GM21786 (cell line): ENCODE measurements around the gene RIPPLY3.
"Not testable (repeated sequence)": the region's sequence is repeated elsewhere in the genome, so short reads cannot be mapped to it uniquely, and the experiment has no call there.

Source experiments
- ATAC-seq: cut with Tn5 transposase; IDR thresholded peaks from one replicate; pipeline ENCODE4 v1.9.1; 2021; ENCODE audit not compliant: unreplicated experiment

The RIPPLY3 gene

DNA sequence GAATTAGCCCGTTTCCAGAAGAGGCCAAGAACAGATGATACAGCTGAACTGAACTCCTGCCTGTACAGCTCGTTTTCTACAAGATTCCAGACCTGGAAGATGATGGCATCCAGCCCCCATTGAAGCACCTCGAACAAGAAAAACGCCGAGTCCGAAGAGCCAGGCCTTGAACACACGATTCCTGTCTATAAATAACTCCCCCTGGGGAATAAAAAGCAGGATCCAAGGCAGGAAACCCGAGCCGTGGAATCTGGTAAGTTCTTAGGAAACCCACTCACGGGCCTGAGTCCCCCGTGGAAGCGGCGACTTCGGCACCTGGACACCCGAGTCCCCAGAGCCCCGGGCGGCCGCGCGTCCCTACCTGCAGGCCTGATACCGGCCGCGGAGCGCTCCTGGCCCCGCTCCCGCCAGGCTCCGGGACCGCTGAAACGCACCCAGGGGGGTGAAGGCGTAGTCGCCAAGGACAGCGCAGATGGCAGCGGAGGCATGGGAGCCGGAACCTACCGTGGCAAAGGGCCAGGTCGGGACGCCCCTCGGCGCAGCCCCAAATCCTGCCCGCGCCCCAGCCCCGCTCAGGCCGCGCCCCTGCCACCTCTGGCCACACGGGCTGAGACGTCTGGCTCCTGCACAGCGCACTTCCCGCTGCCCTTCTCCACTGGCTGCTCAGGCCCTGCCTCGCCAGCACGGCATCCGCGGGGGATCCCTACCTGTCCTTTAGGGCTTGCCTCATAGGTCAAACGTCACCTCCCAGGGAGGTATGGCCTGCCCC lies 26.0 kb upstream of the RIPPLY3 start:
- peak; percentile 39 for ATAC-seq

- ATAC-seq: no peak
These were observed 25.5 kb upstream of the RIPPLY3 start for GRCh38 chr21:36981049-36981391.

- ATAC-seq: no peak
These were observed 24.4 kb upstream of the RIPPLY3 start for GRCh38 chr21:36981977-36982700.

DNA sequence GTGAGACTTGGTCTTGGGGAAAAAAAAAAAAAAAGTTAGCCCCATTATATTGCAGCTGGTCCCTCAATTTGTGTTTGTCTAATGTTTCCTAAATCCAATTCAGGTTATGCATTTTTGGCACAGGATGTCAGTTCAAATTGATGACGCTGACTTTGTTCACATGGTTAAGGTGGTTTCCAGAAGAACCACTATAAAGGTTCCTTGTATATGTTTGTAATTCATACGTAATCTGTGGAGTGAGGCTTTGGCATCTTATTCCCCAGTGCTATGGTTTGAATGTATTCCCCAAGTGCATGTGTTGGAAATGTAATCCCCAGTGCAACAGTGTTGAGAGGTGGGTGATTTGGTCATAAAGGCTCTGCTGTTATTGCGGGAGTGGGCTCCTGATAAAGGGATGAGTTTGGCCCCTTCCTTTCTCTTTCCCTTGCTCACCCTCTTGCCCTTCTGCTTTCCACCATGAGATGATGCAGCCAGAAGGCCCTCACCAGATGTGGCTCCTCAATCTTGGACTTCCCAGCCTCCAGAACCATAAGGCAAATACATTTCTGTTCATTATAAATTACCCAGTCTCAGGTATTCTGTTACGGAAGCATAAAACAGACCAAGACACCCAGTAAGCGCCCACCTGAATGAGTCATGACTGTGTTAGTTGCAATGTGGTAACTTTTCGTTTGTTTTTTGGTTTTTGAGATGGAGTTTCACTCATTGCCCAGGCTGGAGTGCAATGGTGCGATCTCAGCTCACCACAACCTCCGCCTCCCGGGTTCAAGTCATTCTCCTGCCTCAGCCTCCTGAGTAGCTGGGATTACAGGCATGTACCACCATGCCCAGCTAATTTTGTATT lies 20.5 kb upstream of the RIPPLY3 start:
- ATAC-seq: no peak

GRCh38 chr21:36987845-36988244 lies 18.7 kb upstream of the RIPPLY3 start:
- ATAC-seq: no peak

DNA sequence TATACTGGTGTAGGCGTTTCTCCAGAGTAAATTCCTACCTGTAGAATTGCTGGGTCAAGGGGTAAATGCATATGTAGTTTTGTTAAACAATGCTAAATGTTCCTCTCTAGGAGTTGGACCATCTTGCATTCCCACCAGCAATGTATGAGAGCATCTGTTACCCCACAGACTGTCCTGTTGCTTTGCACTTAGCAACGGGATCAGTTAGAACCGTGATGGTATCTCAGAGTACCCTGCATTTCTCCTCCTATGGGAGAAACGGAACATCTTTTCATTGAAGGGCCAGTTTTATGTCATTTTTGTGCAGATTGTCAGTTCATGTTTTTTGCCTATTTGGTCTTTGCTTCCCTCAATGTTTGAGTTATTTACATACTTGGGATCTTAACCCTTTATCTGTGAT lies 18.0 kb upstream of the RIPPLY3 start:
- no peak for ATAC-seq

- ATAC-seq: not testable (repeated sequence)
These were observed 17.3 kb upstream of the RIPPLY3 start for GRCh38 chr21:36989199-36989698.

DNA sequence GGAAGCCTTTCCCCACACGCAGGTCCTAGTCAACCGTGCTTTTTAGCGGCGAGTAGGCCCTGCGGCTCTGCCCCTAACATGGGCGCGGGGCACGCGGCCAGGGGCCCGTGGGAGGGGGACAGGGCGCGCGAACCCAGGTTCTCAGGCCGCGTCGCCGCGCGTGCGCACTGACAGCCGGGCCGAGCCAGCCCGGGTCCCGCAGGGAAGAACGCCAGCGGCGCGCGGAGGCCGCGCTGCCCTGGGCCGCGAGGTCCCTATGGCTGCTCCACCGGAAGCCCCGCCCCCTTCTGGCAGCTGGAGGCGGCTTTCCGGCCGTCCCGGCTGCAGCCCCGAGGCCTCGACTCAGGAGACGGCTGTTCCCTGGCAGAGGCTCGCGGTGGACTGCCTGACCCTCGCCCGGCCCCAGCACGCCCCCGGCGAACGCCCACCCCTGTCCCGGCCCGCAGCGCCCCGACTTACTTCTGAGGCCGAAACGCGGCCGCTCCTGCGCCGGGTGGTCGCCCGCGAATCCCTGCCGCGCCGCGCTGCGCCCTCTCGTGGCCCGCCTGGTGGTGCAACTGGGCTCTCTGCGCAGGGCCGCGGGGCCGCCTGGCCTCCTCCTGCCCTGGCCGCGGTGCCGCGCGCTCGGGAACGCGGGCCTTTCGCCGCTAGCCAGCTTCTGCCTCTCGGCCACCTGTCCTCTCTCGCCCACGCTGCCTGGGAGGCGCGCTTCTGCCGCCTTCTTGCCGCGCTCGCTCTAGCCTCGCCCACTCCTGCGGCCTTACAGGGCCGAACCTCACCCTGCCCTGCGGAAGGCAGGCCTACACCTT lies 16.6 kb upstream of the RIPPLY3 start:
- ATAC-seq: peak; percentile 89

DNA sequence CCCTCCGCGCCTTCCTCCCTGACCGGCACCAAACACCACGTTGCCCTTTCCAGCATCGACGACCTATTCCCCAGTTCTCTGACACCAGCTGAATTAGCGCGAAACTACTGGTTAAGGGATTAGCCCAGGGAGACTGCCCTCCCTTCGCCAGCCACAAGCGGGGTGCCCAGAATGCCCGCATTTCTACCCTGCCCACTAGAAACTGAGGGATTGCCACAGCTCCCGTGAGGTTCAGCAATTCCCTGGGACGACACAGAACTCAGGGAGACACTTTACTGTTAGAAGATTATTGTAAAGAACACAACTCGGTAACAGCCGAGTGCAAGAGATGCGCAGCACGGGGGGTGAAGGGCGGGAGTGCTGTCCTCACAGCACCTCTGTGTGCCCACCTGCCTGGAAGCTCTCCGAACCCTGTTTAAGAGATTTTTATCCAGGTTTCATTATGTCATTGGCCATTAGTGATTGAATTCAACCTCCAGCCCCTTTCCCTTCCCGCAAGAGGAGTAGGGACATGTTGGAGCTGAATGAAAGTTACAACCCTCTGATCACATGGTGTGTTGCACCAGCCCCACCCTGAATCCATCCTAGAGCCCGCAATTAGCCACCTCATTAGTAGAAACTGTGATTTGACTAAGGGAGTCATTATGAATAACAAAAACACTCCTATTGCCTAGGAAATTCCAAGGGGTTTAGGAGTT lies 15.8 kb upstream of the RIPPLY3 start:
- no peak for ATAC-seq

GRCh38 chr21:36992671-36993070 lies 13.8 kb upstream of the RIPPLY3 start:
- ATAC-seq: no peak

DNA sequence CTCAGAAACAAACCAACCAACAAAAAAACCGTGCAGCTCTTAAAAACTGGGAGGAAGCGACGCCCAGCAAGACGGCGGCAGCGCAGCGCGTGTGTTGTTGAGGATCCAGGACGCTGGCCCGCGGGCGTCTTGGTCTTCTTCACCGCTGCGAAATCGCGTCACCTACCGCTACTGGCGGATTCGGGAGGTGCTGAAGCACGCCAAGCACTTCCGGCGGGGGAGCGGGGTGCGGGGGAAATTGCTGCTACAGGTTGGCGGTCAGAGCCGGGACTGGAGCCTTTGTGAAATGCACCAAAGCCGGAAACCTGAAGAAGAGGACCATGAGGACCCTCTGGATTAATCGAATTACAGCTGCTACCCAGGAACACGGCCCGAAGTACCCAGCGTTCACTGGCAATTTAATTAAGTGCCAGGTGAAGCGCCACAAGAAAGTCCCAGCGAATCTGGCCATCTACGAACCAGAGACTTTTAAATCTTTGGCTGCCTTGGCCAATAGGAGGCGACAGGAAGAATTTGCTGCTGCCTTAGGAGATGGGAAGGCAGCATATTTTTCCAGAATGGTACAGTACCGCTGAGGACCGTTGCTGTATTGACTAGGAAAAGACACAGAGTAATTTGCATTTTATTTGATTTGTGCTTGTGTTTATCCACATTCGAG lies 11.9 kb upstream of the RIPPLY3 start:
- no peak for ATAC-seq

DNA sequence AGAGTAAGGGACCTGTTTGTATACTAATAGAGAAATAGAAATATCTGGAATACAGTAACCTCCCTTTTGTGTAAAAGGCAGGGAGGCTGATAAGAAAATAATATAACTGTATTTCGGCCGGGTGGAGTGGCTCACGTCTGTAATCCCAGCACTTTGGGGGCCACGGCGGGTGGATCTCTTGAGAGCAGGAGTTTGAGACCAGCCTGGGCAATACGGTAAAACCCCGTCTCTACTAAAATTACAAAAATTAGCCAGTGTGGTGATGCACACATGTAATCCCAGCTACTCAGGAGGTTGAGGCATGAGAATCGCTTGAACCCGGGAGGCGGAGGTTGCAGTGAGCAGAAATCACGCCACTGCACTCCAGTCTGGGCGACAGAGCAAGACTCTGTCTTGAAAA lies 11.2 kb upstream of the RIPPLY3 start:
- ATAC-seq: not testable (repeated sequence)

GRCh38 chr21:36999131-36999898 lies 7.2 kb upstream of the RIPPLY3 start:
- no peak for ATAC-seq

DNA sequence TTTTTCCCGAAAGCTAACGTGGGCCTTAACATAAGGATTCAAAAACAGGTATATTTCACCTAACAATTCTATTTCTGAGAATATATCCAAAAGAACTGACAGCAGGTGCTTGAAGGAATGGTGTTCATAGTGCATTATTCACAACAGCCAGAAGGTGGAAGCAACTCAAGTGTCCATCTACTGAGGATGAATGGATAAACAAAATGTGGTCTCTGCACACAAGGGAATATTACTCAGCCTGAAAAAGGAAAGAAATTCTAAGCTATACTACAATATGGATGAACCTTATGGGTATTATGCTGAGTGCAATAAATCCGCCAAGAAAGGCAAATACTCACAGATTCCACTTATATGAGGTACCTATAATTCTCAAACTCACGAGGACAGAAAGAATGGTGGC lies 6.1 kb upstream of the RIPPLY3 start:
- no peak for ATAC-seq

DNA sequence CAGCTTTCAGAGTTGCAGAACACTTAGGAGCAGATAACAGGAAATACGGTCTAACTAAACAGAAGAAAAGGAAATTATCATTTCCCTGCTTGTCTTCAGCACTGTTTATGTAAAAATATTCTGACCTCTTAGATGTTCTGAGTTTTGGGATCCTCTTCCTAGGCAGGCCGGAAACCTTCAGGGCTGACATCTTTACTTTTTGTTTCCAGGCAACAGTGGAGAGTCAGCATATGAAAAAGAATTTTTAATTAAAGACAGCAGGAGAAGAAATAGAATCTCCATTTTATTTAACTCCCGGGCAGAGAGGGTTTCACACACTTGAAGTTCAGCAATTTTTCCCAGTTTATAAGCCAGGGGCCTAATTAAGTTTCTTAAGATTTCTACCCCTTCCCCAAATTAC lies 5.1 kb upstream of the RIPPLY3 start:
- ATAC-seq: no peak

GRCh38 chr21:37002851-37003250 lies 3.7 kb upstream of the RIPPLY3 start:
- ATAC-seq: not testable (repeated sequence)

DNA sequence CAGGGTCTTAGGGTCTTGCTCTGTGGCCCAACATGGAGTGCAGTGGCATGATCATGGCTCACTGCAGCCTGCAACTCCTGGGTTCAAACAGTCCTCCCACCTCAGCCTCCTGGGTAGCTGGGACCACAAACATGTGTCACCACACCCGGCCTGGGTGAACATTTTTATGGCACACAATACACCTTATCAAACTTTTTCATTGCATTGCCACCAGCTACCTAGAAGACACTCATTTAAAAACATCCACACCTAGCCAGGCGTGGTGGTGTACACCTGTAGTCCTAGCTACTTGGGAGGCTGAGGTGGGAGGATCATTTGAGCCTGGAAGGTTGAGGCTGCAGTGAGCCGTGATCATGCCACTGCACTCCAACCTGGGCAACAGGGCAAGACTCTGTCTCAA lies 2.6 kb upstream of the RIPPLY3 start:
- not testable (repeated sequence) for ATAC-seq

GRCh38 chr21:37005548-37006485 lies 685 bp upstream of the RIPPLY3 start:
- no peak for ATAC-seq
